GM04503 (cell line): Measurements from ENCODE around the gene UTS2B.

Experiments used
- DNase-seq: peaks from one replicate; pipeline ENCODE4 v3.0.0-alpha.2; 2012; ENCODE audit warnings: low read depth

UTS2B gene

DNA sequence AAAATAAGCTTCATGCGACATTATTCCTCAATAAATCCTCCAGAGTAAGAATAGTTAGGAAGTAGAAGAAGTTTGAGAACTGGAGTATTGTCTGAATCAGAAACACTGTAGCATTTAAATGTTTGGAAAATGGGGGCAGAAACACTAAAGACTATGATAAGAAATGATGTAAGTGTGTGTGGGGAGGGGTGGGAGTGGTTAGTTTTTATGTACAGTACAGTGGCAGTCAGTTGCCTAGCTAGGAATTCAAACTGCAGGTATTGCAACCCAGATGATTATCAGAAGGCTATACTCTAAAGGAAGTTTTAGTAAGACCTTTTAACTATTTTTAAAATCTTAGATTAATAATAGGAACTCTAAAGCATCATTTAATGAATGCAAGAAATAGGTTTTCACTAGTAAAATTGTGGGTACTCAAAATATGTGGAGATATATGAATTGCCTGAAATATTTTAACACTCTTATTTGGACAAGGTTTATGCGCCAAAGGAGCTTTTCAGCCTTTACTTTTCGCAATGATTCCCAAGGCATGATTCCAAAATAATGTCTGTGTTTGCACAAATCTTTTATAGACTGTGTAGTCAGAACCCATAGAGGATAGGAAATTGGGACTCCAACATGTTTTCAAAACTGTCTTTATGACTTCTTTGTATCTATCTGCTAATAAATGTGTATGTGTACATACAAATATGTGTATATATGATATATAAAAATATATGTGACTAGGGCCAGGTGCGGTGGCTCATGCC lies 9.1 kb downstream of the UTS2B start:
- no peak for DNase-seq

DNA sequence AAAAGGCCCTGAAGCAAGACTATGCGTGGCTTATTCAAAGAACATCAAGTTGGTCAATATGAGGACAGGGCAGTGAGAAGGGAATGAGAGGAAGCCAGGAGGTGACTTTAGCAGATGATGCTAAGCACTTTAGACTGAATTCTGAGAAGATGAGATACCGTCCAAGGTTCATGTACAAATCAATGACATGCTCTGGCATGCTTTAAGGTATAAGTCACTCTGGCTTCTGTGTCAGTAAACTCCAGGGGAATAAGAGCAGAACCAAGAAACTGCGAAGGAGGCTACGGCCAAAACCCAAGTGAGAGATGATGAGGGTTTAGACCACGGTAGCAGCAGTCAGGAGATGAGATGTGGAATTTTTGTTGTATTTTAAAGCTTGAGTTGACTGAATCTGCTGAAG lies 10.0 kb downstream of the UTS2B start:
- no peak for DNase-seq

- DNase-seq, result no peak
Measured at GRCh38 chr3:191316876-191317603, 13.3 kb downstream of the UTS2B start.

DNA sequence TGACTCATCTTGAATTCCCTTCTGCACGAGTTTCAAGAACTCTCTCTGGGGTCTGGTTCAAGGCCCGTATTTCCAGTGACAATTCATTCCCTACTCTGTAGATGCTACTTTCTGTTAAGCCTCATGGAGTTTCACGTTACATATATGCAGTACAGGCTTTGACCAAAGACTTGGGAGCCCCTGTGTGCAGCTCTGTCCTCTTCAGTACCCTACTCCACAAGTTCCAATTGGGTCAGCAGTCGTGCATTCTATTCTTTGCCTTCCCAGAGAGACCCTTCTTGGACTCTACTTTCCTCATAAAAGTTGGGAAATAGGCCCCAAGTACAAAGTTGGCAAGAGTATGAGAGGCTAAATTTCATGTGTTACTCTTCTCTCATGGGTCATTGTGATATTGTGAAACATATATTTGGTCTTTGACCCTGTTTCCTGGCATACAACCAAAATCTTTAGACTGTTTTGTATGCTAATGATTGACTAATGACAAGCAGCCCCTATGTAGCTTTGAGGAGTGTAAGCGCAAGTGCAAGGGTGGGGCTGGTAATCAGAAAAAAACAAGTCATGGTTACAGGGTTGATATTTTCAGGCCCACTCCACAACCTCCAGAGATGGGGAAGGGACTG lies 16.1 kb downstream of the UTS2B start:
- no peak for DNase-seq

GRCh38 chr3:191313296-191313695 lies 17.0 kb downstream of the UTS2B start:
- no peak for DNase-seq

GRCh38 chr3:191307341-191307740 lies 23.0 kb downstream of the UTS2B start:
- DNase-seq, result no peak

GRCh38 chr3:191306428-191306827 lies 23.9 kb downstream of the UTS2B start:
- no peak for DNase-seq

- no peak for DNase-seq
Measured at GRCh38 chr3:191303596-191303995, 26.7 kb downstream of the UTS2B start.

GRCh38 chr3:191302451-191302850 lies 27.9 kb downstream of the UTS2B start:
- DNase-seq, result no peak

- DNase-seq, result no peak
Measured at GRCh38 chr3:191301782-191302411, 28.4 kb downstream of the UTS2B start.

DNA sequence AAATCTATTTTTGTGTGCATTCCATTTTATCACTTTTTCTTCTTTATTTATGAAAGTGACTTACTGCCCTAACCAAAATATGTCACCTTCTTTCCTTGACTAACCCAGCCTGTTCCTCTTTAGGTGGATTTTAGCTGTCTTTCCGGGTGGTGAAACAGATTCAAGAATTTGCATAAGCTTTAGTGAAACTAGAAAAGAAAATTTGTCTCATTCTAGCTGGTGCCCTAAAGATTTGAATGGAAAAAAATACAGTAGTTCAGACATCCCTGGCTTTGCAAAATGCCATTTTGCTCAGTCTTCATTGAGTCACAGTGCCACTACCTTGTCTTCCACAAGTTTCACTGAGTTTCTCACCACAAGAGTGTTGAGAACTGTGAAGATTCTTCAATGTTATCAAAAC lies 29.3 kb downstream of the UTS2B start:
- no peak for DNase-seq

DNA sequence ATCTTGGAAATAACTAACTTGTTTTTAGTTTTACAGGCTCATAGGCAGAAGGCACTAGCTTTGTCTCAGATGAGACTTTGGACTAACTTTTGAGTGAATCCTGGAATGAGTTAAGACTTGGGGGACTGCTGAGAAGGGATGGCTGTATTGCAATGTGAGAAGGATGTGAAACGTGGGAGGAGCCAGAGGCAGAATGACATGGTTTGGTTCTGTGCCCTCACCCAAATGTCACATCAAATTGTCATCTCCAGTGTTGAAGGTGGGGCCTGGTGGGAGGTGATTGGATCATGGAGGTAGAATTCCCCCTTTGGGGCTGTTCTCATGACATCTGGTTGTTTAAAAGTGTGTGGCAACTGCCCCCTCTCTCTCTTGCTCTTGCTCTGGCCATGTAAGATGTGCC lies 29.9 kb downstream of the UTS2B start:
- no peak for DNase-seq

DNA sequence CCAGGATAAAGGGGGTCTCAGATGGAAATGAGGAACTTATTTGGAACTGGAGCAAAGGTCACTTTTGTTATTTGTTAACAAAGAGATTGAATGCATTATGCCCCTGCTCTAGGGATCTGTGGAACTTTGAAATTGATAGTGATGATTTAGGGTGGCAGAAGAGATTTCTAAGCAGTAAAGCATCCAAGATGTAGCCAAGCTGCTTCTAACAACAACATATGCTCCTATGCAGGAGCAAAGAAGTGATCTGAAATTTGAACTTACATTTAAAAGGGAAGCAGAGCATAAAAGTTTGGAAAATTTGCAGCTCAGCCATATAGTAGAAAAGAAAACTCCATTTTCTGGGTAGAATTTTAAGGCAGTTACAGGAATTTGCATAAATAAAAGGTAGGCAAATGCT lies 31.5 kb downstream of the UTS2B start:
- no peak for DNase-seq

DNA sequence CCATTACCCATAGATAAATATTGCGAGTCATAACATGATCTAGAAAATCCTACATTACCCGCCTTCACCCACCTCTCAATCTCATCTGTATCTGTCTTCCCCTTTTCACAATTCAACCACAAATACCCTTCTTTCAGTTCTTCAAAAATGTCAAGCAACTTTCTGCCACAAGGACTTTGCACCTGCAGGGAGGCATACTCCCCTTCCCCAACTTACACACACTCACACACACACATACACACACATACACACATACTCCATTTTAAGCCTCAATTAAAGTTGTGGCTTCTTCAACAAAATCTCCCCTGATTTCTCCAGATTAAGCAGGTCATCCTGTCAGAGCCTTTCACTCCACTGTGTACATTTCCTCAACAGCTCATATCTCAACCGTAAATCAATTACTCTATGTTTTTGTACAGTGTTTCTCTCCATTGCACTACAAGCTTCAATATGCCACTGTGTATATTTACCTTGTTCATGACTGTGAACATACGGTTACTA lies 34.2 kb downstream of the UTS2B start:
- DNase-seq, result no peak

DNA sequence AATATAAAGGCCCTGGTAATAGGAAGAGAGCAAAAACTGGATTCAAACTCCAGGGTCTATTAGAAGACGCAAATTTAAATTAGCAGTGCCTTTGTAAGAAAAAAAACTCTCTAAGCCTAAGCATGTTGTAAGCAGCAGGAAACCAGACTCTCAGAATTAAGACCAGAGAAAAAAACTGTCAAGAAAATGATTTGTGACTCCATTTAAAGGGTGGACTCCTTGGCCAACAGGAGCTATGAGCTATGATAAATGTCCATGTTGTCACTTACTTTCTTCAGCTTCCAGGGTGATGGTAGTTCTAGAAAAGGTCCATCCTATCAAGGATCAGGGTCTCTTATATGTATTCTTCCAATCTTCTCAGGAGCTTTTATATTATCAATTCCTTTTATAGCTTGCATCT lies 36.0 kb downstream of the UTS2B start:
- no peak for DNase-seq

DNA sequence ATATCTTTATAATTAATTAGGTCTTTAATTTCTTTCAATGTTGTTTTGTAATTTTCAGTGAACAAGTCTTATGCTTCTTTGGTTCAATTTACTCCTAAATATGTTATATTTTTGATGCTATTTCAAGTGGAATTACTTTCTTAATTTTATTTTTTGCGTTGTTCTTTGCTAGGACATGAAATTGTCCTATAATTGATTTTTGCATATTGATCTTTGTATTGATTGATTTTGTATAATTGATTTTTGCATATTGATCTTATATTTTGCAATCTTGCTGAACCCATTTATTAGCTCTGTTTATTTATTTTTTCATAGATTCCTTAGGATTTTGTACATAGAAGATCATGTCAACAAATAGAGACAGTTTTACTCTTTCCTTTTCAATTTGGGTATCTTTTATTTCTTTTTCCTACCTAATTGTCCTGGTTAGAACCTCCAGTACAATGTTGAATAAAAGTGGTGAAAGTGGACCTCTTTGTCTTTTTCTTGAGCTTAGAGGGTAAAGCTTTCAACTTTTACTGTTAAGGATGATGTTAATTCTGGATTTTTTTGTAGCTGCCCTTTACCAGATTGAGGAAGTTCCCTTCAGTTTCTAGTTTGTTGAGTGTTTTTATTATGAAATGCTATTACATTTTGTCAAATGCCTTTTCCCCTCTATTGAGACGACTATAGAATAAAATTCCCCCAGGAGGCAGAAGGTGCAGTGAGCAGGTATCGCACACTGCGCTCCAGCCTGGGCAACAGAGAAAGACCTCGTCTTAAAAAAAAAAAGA lies 37.9 kb downstream of the UTS2B start:
- DNase-seq, result no peak

DNA sequence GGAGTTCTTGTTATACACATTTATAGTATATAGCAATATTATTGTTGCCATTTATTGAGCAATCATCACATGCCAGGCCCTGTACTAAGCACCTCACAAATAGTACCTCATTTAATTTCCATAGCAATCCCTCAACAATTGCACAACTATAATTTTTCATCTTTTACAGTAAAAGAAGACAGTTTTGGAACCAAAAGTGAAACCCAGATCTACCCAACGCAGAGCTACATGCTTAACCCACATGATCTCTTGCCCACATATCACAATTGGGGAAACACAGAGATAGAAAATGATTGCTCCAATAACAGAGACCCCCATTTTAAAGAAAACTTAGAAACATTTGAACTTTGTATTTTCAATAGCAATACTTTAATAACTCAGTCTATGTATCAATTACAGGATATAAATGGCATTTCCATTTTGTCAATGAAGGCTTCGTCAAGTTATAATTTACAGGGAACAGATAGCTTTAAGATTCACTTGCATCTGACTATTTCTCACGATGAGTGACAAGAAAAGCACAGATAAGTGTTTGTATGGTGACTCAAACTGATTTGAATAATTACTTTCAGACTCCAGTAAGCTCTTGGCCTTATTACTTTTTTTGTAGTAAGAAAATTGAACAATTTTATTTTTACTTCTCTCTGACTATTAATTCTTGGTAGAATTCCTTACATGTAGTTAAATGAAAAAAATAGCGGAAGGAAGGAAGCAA lies 39.9 kb downstream of the UTS2B start:
- peak; percentile 13 for DNase-seq

DNA sequence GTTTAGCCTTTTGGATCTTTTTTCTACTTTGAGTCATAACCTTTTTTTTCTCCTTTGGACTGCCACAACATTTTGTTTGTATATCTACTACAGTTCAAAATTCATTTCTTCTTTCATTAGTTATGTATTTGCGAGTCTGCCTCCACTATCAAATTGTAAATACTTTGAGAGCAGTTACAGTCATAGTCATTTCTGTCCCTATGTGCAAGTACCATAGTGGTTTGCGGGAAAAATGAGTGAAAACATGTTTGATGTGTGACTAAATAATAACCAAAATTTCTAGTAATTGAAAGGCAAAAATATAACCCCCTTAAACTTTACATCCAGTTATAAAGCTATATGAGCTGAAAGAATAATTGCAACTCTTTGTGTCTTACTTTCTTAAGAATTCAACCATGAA lies 46.9 kb downstream of the UTS2B start:
- DNase-seq, result no peak

DNA sequence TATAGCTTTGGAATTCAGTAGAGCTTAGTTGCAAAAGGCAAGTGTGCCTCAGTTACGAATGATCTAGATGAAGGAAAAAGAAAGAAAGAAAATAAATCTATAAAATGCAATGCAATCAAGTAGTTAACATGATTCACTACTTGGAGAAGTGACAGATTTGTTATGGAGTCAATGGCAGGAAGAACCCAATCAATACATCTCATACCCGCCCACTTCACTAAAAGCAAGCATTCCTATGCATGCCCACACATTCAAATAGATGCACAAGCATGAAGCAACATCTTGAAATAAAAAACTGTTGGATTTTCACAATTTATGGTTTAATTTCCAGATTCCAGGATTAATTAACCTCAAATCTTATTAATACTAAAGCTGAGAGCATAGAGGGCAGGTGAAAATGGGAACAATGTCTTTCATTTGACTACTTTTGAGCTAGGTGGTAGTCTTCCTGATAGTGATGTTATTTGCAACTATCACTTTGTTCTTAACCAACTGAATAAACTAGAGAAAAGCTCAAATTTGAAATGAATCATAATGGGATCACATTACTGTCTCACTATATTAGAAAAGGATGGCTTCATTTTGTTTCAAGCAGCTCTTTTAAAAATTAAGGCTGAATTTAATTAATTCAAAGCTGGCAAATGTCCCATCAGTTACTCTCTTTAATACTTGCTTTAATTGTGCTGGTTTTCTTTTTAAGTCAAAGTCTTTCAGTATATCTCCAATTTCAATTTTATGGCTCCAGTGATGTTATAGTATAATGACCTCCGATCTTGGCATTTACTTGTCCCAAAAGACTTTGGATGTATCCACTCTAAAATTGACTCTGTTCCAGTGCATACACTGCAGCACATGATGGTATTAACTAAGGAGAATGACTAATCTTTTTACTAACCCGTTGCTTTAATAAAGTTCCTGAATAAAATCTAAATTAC lies 47.8 kb downstream of the UTS2B start:
- DNase-seq, result no peak

GRCh38 chr3:191280882-191281281 lies 49.4 kb downstream of the UTS2B start:
- no peak for DNase-seq
